Mesothelial cell of epicardium (in vitro differentiated cells): Measurements from ENCODE around the gene EBI3. TPM values are rescaled to one million over a fixed set of nuclear protein-coding genes. Genes with fewer than 3 reads are reported as not detected.
"Not testable (repeated sequence)": the region's sequence is repeated elsewhere in the genome, so short reads cannot be mapped to it uniquely, and the experiment has no call there.

Experiments
- DNase-seq, 2 experiments: peaks; one replicate each; pipeline ENCODE4 v3.0.0; 2021; ENCODE audit warnings: low spot score in 2 of 2; ENCODE audit not compliant: unreplicated experiment in 2 of 2
- H3K27ac Mint-ChIP-seq: 2 replicates; pipeline ENCODE4 v1.8.0; 2021; ENCODE audit warnings: mixed read lengths
- H3K27me3 Mint-ChIP-seq: 2 replicates; pipeline ENCODE4 v1.8.0; 2021; ENCODE audit warnings: low read depth, mixed read lengths
- H3K36me3 Mint-ChIP-seq: 2 replicates; pipeline ENCODE4 v1.8.0; 2021; ENCODE audit warnings: mixed read lengths
- H3K4me1 Mint-ChIP-seq: 2 replicates; pipeline ENCODE4 v1.8.0; 2021; ENCODE audit warnings: mixed read lengths
- H3K4me3 Mint-ChIP-seq: 2 replicates; pipeline ENCODE4 v1.8.0; 2021; ENCODE audit warnings: mild to moderate bottlenecking, moderate library complexity, mixed read lengths
- H3K9me3 Mint-ChIP-seq: 2 replicates; pipeline ENCODE4 v1.8.0; 2021; ENCODE audit warnings: mixed read lengths
- total RNA-seq: library from RNA; stranded (reverse); gene quantifications from 3 replicates; pipeline ENCODE4 v1.2.1, GENCODE V29; 2021
- TF ChIP-seq, protein P1 (sequence below): fragments of 200-600 bp; sonication (generic); IDR thresholded peaks from one replicate; pipeline ENCODE4 v1.5.0; 2021; ENCODE audit warnings: antibody characterized with exemption; ENCODE audit not compliant: unreplicated experiment

The EBI3 gene
- total RNA-seq, 1 donor from 2014 or later, result 0.96 TPM

DNA sequence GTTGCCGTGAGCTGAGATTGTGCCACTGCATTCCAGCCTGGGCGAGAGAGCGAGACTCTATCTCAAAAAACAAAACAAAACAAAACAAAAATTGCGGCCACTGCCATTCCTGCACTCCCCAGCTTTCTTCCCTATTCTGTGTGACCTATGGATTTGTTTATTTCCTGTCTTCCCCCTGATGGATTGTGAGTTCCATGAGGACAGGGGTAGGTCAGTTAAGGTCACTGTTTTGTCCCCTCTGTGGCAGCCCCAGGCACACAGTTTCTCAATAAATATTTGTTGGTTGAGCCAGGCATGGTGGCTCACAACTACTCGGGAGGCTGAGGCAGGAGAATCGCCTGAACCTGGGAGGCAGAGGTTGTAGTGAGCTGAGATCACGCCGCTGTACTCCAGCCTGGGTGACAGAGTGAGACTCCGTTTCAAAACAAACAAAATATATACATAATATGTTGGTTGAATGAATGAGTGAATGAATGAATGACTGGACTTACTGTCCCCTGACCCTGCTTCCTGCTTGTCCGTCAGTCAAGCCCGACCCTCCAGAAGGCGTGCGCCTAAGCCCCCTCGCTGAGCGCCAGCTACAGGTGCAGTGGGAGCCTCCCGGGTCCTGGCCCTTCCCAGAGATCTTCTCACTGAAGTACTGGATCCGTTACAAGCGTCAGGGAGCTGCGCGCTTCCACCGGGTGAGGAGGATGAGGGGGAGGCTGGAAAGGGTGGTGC is 5.0 kb downstream of the EBI3 start:
- Mint-ChIP-seq H3K36me3 (no peaks in the 10 kb centered on the region), H3K4me1 (no peaks in the 10 kb centered on the region), H3K9me3 (no peaks in the 10 kb centered on the region), H3K4me3 (no peak overlapping the region), H3K27me3 (peaks cover 5% of the 10 kb centered on the region), H3K27ac (no peak overlapping the region)
- TF ChIP-seq, protein P1, sequence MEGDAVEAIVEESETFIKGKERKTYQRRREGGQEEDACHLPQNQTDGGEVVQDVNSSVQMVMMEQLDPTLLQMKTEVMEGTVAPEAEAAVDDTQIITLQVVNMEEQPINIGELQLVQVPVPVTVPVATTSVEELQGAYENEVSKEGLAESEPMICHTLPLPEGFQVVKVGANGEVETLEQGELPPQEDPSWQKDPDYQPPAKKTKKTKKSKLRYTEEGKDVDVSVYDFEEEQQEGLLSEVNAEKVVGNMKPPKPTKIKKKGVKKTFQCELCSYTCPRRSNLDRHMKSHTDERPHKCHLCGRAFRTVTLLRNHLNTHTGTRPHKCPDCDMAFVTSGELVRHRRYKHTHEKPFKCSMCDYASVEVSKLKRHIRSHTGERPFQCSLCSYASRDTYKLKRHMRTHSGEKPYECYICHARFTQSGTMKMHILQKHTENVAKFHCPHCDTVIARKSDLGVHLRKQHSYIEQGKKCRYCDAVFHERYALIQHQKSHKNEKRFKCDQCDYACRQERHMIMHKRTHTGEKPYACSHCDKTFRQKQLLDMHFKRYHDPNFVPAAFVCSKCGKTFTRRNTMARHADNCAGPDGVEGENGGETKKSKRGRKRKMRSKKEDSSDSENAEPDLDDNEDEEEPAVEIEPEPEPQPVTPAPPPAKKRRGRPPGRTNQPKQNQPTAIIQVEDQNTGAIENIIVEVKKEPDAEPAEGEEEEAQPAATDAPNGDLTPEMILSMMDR, result no peak
- DNase-seq, result no peak

DNA sequence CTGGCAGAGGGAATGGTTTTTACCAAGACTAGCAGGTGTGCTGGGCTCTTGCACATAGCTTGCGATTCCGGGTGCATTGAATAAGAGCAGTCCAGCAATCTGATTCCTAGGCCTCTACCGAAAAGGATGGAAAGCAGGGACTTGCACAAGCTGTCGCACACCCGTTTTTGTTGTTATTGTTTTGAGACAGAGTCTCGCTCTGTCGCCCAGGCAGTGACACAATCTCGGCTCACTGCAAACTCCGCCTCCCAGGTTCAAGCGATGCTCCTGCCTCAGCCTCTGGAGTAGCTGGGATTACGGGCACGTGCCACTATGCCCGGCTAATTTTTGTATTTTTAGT is 5.5 kb downstream of the EBI3 start:
- Mint-ChIP-seq H3K4me1 (no peaks in the 10 kb centered on the region), H3K36me3 (no peaks in the 10 kb centered on the region), H3K9me3 (no peaks in the 10 kb centered on the region), H3K4me3 (no peak overlapping the region), H3K27me3 (peaks cover 2% of the 10 kb centered on the region), H3K27ac (no peak overlapping the region)
- DNase-seq, result no peak
- TF ChIP-seq, protein P1, result no peak

DNA sequence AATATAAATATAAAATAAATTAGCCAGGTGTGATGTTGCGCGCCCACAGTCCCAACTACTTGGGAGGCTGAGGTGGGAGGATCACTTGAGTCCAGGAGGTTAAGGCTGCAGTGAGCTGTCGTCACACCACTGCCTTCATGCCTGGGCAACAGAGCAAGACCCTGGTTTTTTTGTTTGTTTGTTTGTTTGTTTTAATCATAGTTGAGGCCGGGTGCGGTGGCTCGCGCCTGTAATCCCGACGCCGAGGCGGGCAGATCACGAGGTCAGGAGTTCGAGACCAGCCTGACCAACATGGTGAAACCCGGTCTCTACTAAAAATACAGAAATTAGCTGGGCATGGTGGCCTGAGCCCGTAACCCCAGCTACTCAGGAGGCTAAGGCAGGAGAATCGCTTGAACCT is 8.2 kb downstream of the EBI3 start:
- not testable (repeated sequence) for DNase-seq, H3K27ac Mint-ChIP-seq, H3K27me3 Mint-ChIP-seq, H3K4me3 Mint-ChIP-seq, H3K36me3 Mint-ChIP-seq, H3K9me3 Mint-ChIP-seq, H3K4me1 Mint-ChIP-seq

DNA sequence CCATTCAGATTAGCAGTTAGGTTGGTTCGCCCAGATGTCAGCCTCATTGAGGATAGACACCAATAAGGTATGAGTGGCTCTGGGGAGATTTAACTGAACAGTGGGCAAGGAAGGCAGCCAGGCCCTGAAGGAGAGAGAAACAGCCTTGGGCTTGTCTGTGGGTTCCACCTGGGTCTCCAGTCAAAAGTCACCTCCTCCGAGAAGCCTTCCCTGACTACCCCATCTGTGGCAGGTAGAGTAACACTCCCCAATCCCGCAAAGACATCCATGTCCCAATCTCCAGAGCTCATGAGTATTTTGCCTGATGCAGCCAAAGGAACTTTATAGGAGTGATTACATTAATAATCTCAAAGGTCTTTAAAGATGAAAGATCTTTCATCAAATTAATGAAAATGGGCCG is 9.5 kb downstream of the EBI3 start:
- Mint-ChIP-seq H3K4me3 (no peak overlapping the region), H3K27me3 (peaks cover 5% of the 10 kb centered on the region), H3K27ac (no peak overlapping the region), H3K9me3 (peaks cover 9% of the 10 kb centered on the region), H3K36me3 (no peaks in the 10 kb centered on the region), H3K4me1 (no peaks in the 10 kb centered on the region)
- DNase-seq, result no peak
- TF ChIP-seq, protein P1, result no peak

DNA sequence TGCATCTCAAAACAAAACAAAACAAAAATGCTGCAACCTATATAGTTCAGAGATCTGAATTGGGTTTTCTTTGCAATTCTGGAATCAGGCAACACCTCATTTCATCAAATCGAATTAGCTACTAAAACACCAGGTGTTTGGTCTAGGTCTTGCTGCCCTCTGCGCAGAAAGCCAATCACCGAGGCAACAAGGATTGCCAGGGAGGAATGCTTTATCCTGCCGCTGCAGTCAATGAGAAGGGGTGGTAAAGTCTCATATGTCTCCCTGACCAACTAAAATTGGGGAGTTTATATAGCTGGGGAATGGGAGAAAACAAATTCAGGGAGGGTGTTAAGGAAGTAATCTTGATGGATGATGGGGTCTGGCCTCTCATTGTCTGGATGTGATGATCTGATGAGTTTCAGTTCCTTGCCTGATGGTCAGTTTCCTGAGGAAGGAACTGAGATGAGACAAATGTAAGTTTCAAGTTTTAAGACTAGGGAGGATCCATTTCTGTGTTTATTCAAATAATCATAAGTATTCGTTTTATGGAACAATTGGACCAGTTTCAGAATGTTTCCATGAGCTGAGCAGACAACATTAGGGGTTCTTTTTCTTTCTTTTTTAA is 12.6 kb downstream of the EBI3 start:
- TF ChIP-seq, protein P1, result no peak
- peaks cover 3% of the 10 kb centered on the region for H3K27me3 Mint-ChIP-seq
- peaks cover 9% of the 10 kb centered on the region for H3K9me3 Mint-ChIP-seq
- no peak overlapping the region for H3K27ac Mint-ChIP-seq
- H3K36me3 Mint-ChIP-seq, result no peaks in the 10 kb centered on the region
- no peak for DNase-seq
- H3K4me3 Mint-ChIP-seq, result no peak overlapping the region
- peaks cover 4% of the 10 kb centered on the region for H3K4me1 Mint-ChIP-seq

DNA sequence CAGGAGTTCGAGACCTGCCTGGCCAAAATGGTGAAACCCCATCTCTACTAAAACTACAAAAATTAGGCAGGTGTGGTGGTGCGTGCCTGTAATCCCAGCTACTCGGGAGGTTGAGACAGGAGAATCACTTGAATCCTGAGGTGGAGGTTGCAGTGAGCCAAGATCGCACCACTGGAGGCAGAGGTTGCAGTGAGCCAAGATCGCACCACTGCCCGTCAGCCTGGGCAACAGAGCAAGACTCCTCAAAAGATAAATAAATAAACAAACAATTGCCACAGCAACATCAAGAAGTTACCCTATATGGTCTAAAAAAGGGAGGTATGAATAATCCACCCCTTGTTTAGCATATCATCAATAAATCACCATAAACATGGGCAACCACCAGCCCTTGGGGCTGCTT is 16.6 kb downstream of the EBI3 start:
- H3K27me3 Mint-ChIP-seq, H3K27ac Mint-ChIP-seq, H3K4me1 Mint-ChIP-seq, H3K9me3 Mint-ChIP-seq, DNase-seq, H3K4me3 Mint-ChIP-seq: not testable (repeated sequence)
- peaks cover 19% of the 10 kb centered on the region for H3K36me3 Mint-ChIP-seq
